Tibial artery (tissue), 4 donors: ENCODE measurements around the gene ARMC2.
A peak's percentile ranks its signal among the peaks of the same experiment; 100 is the strongest.

ENCODE experiments used
- DNase-seq, 2 donors: peaks; one replicate each; pipeline ENCODE4 v3.0.0-alpha.2; 2019
- H3K27ac ChIP-seq, 2 donors: fragments of 200-600 bp; sonication (generic) in 1 of 2; 1 replicate in 1 of 2; 2 replicates in 1 of 2; pipeline ENCODE4 v1.5.1; 2018 to 2019; ENCODE audit warnings: mild to moderate bottlenecking in 1 of 2
- H3K27me3 ChIP-seq, 2 donors: fragments of 200-600 bp; sonication (generic) in 1 of 2; one replicate each; pipeline versions ENCODE4 v1.5.1 to v1.6.0; 2016 to 2019
- H3K36me3 ChIP-seq, 3 donors: fragments of 200-600 bp; sonication (generic) in 2 of 3; one replicate each; pipeline ENCODE4 v1.5.1; 2016 to 2019; ENCODE audit warnings: mild to moderate bottlenecking in 2 of 3
- H3K4me1 ChIP-seq, 4 donors: fragments of 200-600 bp; sonication (generic) in 2 of 4; 1 replicate in 3 of 4; 2 replicates in 1 of 4; pipeline ENCODE4 v1.5.1; 2016 to 2019
- H3K4me3 ChIP-seq, 2 donors: fragments of 200-600 bp; sonication (generic) in 1 of 2; 1 replicate in 1 of 2; 2 replicates in 1 of 2; pipeline ENCODE4 v1.5.1; 2018 to 2019; ENCODE audit warnings: mild to moderate bottlenecking in 2 of 2
- H3K9me3 ChIP-seq, 3 donors: fragments of 200-600 bp; sonication (generic) in 1 of 3; one replicate each; pipeline ENCODE4 v1.5.1; 2016 to 2019
- intact Hi-C: fragments of 100-400 bp; cut with DNase I; formaldehyde crosslinking; loops from one replicate; pipeline ENCODE4 v1.15.0; 2023; ENCODE audit warnings: low total_unique reads
- TF ChIP-seq, protein P1 (sequence below), 2 experiments: fragments of 200-600 bp in 1 of 2; fragments of 450-650 bp in 1 of 2; IDR thresholded peaks; one replicate each; pipeline ENCODE4 v1.5.1; 2017 to 2019; ENCODE audit warnings: antibody characterized with exemption in 2 of 2, mild to moderate bottlenecking in 1 of 2, moderate library complexity in 1 of 2

The ARMC2 gene

DNA sequence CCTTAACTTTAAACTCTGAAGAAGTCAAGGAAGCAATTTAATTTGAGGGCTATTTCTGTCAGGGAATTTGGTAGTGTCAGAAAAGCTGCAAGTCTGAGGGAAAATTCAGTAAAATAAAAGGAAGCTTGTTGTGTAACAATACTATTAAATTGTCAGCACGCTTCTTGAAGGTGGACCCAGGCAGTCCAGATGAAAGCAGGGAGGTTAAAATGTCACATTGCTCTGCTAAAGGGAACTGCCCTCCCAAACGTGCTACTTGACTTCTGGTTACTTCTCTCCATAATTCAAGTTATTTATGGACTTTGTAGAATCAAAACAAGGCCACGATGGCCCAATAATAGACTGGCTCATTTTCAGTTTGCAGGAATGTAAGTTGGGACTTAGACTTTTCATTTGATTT is 28.2 kb upstream of the ARMC2 start:
- H3K4me3 ChIP-seq = no peak overlapping the region
- peaks cover 0 to under 1% (median 0%) of the 10 kb centered on the region in 3 donors for H3K36me3 ChIP-seq
- H3K27me3 ChIP-seq = no peaks in the 10 kb centered on the region
- TF ChIP-seq, protein P1, sequence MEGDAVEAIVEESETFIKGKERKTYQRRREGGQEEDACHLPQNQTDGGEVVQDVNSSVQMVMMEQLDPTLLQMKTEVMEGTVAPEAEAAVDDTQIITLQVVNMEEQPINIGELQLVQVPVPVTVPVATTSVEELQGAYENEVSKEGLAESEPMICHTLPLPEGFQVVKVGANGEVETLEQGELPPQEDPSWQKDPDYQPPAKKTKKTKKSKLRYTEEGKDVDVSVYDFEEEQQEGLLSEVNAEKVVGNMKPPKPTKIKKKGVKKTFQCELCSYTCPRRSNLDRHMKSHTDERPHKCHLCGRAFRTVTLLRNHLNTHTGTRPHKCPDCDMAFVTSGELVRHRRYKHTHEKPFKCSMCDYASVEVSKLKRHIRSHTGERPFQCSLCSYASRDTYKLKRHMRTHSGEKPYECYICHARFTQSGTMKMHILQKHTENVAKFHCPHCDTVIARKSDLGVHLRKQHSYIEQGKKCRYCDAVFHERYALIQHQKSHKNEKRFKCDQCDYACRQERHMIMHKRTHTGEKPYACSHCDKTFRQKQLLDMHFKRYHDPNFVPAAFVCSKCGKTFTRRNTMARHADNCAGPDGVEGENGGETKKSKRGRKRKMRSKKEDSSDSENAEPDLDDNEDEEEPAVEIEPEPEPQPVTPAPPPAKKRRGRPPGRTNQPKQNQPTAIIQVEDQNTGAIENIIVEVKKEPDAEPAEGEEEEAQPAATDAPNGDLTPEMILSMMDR (IDR thresholded peaks at IDR 0.05) = no peak
- H3K4me1 ChIP-seq = peaks cover 0 to 15% (median 6%) of the 10 kb centered on the region in 4 donors
- H3K27ac ChIP-seq = peak overlapping the region; percentile 24 to 35
- no peak for DNase-seq
- H3K9me3 ChIP-seq = peaks cover 0 to 4% (median 0%) of the 10 kb centered on the region in 3 donors
- intact Hi-C loops = no loop called here

DNA sequence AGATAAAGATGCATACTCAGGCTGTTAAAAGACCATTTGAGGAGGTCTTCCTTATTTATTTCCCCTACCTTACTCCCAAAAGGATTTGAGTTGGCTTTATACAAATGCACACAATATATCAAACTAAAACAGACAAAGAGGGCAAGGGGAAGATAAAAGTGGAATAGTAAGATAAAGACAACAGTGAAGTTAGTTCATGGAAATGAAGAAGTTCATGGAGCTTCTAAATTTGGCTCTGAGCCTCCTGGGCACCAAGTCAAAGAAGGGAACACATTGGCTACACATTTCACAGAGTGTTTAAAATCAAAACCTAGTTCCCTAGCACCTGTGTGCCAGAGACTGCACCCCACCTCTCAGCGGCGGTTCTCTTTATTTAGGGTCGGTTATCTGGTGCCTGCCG is 25.8 kb upstream of the ARMC2 start:
- Histone ChIP-seq H3K9me3 (peaks cover 0 to 9% (median 0%) of the 10 kb centered on the region in 3 donors), H3K4me1 (peaks cover 0 to 15% (median 6%) of the 10 kb centered on the region in 4 donors), H3K27ac (no peak overlapping the region), H3K36me3 (peaks cover 0 to 5% (median 0%) of the 10 kb centered on the region in 3 donors), H3K4me3 (no peak overlapping the region), H3K27me3 (no peaks in the 10 kb centered on the region)
- intact Hi-C loops = no loop called here
- TF ChIP-seq, protein P1 (IDR thresholded peaks at IDR 0.05) = no peak
- no peak for DNase-seq

DNA sequence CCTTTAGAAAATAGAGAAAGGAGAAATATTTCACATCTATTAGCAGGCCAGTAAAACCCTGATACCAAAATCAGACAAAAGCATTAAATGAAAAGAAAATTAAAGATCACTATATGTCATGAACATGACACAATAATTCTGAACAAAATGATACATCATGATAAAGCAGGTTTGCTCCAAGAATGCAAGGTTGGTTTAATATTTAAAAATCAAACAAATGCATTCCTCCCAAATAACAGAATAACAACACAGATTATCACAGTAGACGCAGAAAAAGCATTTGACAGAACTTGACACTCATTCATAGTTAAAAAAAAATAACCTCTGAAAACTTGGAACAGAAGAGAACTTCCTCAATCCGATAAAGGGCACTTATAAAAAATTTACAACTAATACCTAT is 22.9 kb upstream of the ARMC2 start:
- H3K27me3 ChIP-seq = no peaks in the 10 kb centered on the region
- no peak overlapping the region for H3K4me3 ChIP-seq
- H3K9me3 ChIP-seq = peaks cover 0 to 9% (median 0%) of the 10 kb centered on the region in 3 donors
- peaks cover 0 to 8% (median 6%) of the 10 kb centered on the region in 4 donors for H3K4me1 ChIP-seq
- peaks cover 0 to 5% (median 0%) of the 10 kb centered on the region in 3 donors for H3K36me3 ChIP-seq
- TF ChIP-seq, protein P1 (IDR thresholded peaks at IDR 0.05) = no peak
- intact Hi-C loops = no loop called here
- DNase-seq = no peak
- no peak overlapping the region for H3K27ac ChIP-seq

DNA sequence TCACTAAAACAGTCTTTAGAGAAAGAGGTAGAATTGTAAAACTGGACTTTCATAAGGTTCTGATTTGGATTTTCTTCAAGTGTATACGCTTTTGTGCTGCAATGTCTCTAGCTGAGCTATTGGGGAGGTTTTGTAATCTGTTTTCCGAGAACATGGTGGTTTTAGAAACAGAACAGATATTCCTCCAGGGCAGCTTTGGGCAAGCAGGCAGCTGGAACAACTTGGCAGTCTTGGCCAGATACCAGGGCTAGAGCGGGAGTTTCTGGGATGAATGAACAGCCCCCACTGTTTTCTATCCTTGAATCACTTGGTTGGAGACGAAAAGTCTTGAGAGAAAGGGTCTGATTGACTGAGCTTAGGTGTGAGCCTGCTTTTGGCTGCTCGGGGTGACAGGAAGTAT is 17.1 kb upstream of the ARMC2 start:
- Histone ChIP-seq H3K27ac (peak overlapping the region; percentile 55 to 74), H3K36me3 (no peaks in the 10 kb centered on the region), H3K4me1 (peaks cover 0 to 22% (median 15%) of the 10 kb centered on the region in 4 donors), H3K4me3 (peak overlapping the region in 1 of 2 donors; percentile 10), H3K9me3 (no peaks in the 10 kb centered on the region), H3K27me3 (no peaks in the 10 kb centered on the region)
- TF ChIP-seq, protein P1 (IDR thresholded peaks at IDR 0.05) = no peak
- peak; percentile 56 to 80 for DNase-seq
- intact Hi-C loops = loop anchor here (10.0 kb wide), 1 partner anchor 244 kb away; no protein-coding TSS in a partner anchor

DNA sequence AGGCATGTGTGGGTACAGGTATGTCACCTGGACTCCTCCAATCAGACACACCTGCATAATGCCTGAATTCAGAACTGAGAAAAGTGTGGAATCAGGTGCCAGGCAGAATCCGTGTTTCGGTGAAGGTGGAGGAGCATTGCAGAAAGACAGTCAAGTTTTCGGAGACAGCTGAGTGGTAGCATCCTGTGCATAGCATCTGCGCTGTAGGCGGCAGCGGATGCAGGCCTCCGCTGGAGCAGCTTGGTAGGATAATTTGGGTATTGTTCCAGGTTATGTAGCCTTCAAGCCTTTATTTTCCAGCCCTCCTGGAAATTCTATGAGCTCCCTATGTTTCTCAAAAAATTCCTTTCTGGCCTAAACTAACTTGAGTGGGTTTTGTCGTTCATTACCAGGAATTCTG is 15.5 kb upstream of the ARMC2 start:
- no peaks in the 10 kb centered on the region for H3K27me3 ChIP-seq
- intact Hi-C loops = loop anchor here (10.0 kb wide), 1 partner anchor 242 kb away; no protein-coding TSS in a partner anchor
- TF ChIP-seq, protein P1 (IDR thresholded peaks at IDR 0.05) = no peak
- H3K9me3 ChIP-seq = no peaks in the 10 kb centered on the region
- H3K4me3 ChIP-seq = no peak overlapping the region
- H3K36me3 ChIP-seq = no peaks in the 10 kb centered on the region
- peaks cover 0 to 22% (median 15%) of the 10 kb centered on the region in 4 donors for H3K4me1 ChIP-seq
- no peak for DNase-seq
- H3K27ac ChIP-seq = no peak overlapping the region
